HG03280 (cell line): ENCODE measurements around the gene CFLAR.
"Not testable (repeated sequence)": the region's sequence is repeated elsewhere in the genome, so short reads cannot be mapped to it uniquely, and the experiment has no call there.

ENCODE experiments used
- ATAC-seq: cut with Tn5 transposase; IDR thresholded peaks from one replicate; pipeline ENCODE4 v1.9.1; 2021; ENCODE audit warnings: mild to moderate bottlenecking, moderate library complexity; ENCODE audit not compliant: unreplicated experiment

Gene CFLAR

GRCh38 chr2:201174687-201175086 is 58.7 kb downstream of the CFLAR start:
- no peak for ATAC-seq

- no peak for ATAC-seq
Observed at GRCh38 chr2:201176081-201176481, 60.1 kb downstream of the CFLAR start.

GRCh38 chr2:201180010-201180409 is 64.0 kb downstream of the CFLAR start:
- ATAC-seq = no peak

GRCh38 chr2:201182650-201183364 is 66.8 kb downstream of the CFLAR start, which contains the start of gene CASP10:
Gene CASP10 (plus strand): TSS chr2:201183141. CDS start chr2:201185778, 2,637 bp downstream.
- ATAC-seq = peak; percentile 81

GRCh38 chr2:201183365-201183727 is 67.4 kb downstream of the CFLAR start:
- no peak for ATAC-seq

GRCh38 chr2:201183835-201184234 is 67.9 kb downstream of the CFLAR start:
- ATAC-seq = not testable (repeated sequence)

GRCh38 chr2:201184248-201184647 is 68.3 kb downstream of the CFLAR start:
- ATAC-seq = not testable (repeated sequence)

- ATAC-seq = no peak
Observed at GRCh38 chr2:201185863-201186262, 69.9 kb downstream of the CFLAR start.

GRCh38 chr2:201186982-201187381 is 71.0 kb downstream of the CFLAR start:
- ATAC-seq = no peak

- ATAC-seq = no peak
Observed at GRCh38 chr2:201188449-201188848, 72.5 kb downstream of the CFLAR start.

- no peak for ATAC-seq
Observed at GRCh38 chr2:201191132-201191875, 75.3 kb downstream of the CFLAR start.

- ATAC-seq = peak; percentile 89
Observed at GRCh38 chr2:201194097-201194496, 78.1 kb downstream of the CFLAR start.

GRCh38 chr2:201195331-201195730 is 79.4 kb downstream of the CFLAR start:
- ATAC-seq = no peak

GRCh38 chr2:201196003-201196402 is 80.0 kb downstream of the CFLAR start:
- no peak for ATAC-seq

GRCh38 chr2:201196803-201197202 is 80.8 kb downstream of the CFLAR start:
- no peak for ATAC-seq

- no peak for ATAC-seq
Observed at GRCh38 chr2:201197781-201198180, 81.8 kb downstream of the CFLAR start.

GRCh38 chr2:201199847-201200246 is 83.9 kb downstream of the CFLAR start:
- ATAC-seq = no peak

- ATAC-seq = no peak
Observed at GRCh38 chr2:201200345-201200744, 84.4 kb downstream of the CFLAR start.

GRCh38 chr2:201201371-201201770 is 85.4 kb downstream of the CFLAR start:
- ATAC-seq = no peak

GRCh38 chr2:201203916-201204654 is 88.1 kb downstream of the CFLAR start:
- ATAC-seq = no peak

- no peak for ATAC-seq
Observed at GRCh38 chr2:201204655-201205514, 88.9 kb downstream of the CFLAR start.
